GM18508 (cell line): ENCODE data around the gene PARP2.
"Not testable (repeated sequence)": the region's sequence is repeated elsewhere in the genome, so short reads cannot be mapped to it uniquely, and the experiment has no call there.

Source experiments
- ATAC-seq: cut with Tn5 transposase; IDR thresholded peaks from one replicate; pipeline ENCODE4 v1.9.1; 2021; ENCODE audit warnings: moderate number of reproducible peaks; ENCODE audit not compliant: insufficient read depth, unreplicated experiment

PARP2 gene

GRCh38 chr14:20345366-20345765 is 1.9 kb downstream of the PARP2 start:
- ATAC-seq: no peak

- ATAC-seq: no peak
Observed at GRCh38 chr14:20346713-20347112, 3.3 kb downstream of the PARP2 start.

GRCh38 chr14:20347747-20348146 is 4.3 kb downstream of the PARP2 start:
- no peak for ATAC-seq

GRCh38 chr14:20350282-20350681 is 6.8 kb downstream of the PARP2 start:
- ATAC-seq: no peak

GRCh38 chr14:20350860-20351259 is 7.4 kb downstream of the PARP2 start:
- no peak for ATAC-seq

GRCh38 chr14:20356422-20356821 is 13.0 kb downstream of the PARP2 start:
- no peak for ATAC-seq

GRCh38 chr14:20358474-20358873 is 15.0 kb downstream of the PARP2 start:
- not testable (repeated sequence) for ATAC-seq

GRCh38 chr14:20365928-20366327 is 22.5 kb downstream of the PARP2 start:
- ATAC-seq: no peak

GRCh38 chr14:20372796-20373195 is 29.4 kb downstream of the PARP2 start:
- ATAC-seq: no peak

- no peak for ATAC-seq
Observed at GRCh38 chr14:20375471-20375870, 32.0 kb downstream of the PARP2 start.

- no peak for ATAC-seq
Observed at GRCh38 chr14:20376071-20376588, 32.7 kb downstream of the PARP2 start.

GRCh38 chr14:20377171-20377570 is 33.7 kb downstream of the PARP2 start:
- ATAC-seq: no peak

- no peak for ATAC-seq
Observed at GRCh38 chr14:20379743-20380142, 36.3 kb downstream of the PARP2 start.

GRCh38 chr14:20380681-20381080 is 37.2 kb downstream of the PARP2 start:
- ATAC-seq: no peak

- no peak for ATAC-seq
Observed at GRCh38 chr14:20381341-20381740, 37.9 kb downstream of the PARP2 start.

GRCh38 chr14:20382526-20382925 is 39.1 kb downstream of the PARP2 start:
- no peak for ATAC-seq

GRCh38 chr14:20383032-20383431 is 39.6 kb downstream of the PARP2 start:
- ATAC-seq: no peak

- ATAC-seq: no peak
Observed at GRCh38 chr14:20383636-20384035, 40.2 kb downstream of the PARP2 start.

- ATAC-seq: no peak
Observed at GRCh38 chr14:20384321-20384720, 40.9 kb downstream of the PARP2 start.

GRCh38 chr14:20384886-20385285 is 41.5 kb downstream of the PARP2 start:
- ATAC-seq: no peak

- no peak for ATAC-seq
Observed at GRCh38 chr14:20386276-20386855, 42.9 kb downstream of the PARP2 start.

GRCh38 chr14:20387576-20387975 is 44.1 kb downstream of the PARP2 start:
- ATAC-seq: no peak

GRCh38 chr14:20388159-20388558 is 44.7 kb downstream of the PARP2 start:
- ATAC-seq: no peak
